ENCODE data around the gene FAM167B.

GRCh38 chr1:32220746-32221580 lies 26.1 kb upstream of the FAM167B start:
- TF ChIP-seq CTCF (IDR thresholded peaks at IDR 0.05) (no peak), POLR2A (IDR thresholded peaks at IDR 0.05) (no peak)

Measured in breast epithelium (tissue), 3 donors.